HEK293T (cell line): ENCODE results near the gene GREM1.

Experiments used
- BHLHE40 ChIP-seq: fragments of 450-650 bp; IDR thresholded peaks from 2 replicates; pipeline ENCODE4 v1.6.1; 2016; ENCODE audit warnings: mild to moderate bottlenecking, moderate library complexity, borderline replicate concordance
- ELF4 ChIP-seq: fragments of 450-650 bp; IDR thresholded peaks from 2 replicates; pipeline ENCODE4 v1.6.1; 2017; ENCODE audit warnings: antibody characterized with exemption
- FOXA1 ChIP-seq: fragments of 450-650 bp; IDR thresholded peaks from 2 replicates; pipeline ENCODE4 v1.6.1; 2016; ENCODE audit warnings: mild to moderate bottlenecking
- FOXK2 ChIP-seq: fragments of 450-650 bp; IDR thresholded peaks from 2 replicates; pipeline ENCODE4 v1.6.1; 2016; ENCODE audit warnings: mild to moderate bottlenecking
- FOXM1 ChIP-seq: fragments of 450-650 bp; IDR thresholded peaks from 2 replicates; pipeline ENCODE4 v1.6.1; 2017; ENCODE audit warnings: mild to moderate bottlenecking, borderline replicate concordance
- SP1 ChIP-seq: fragments of 450-650 bp; IDR thresholded peaks from 2 replicates; pipeline ENCODE4 v1.6.1; 2017
- SUZ12 ChIP-seq: fragments of 450-650 bp; IDR thresholded peaks from 2 replicates; pipeline ENCODE4 v1.6.1; 2016; ENCODE audit warnings: mild to moderate bottlenecking
- TARDBP ChIP-seq: fragments of 450-650 bp; IDR thresholded peaks from 2 replicates; pipeline ENCODE4 v1.6.1; 2016

DNA sequence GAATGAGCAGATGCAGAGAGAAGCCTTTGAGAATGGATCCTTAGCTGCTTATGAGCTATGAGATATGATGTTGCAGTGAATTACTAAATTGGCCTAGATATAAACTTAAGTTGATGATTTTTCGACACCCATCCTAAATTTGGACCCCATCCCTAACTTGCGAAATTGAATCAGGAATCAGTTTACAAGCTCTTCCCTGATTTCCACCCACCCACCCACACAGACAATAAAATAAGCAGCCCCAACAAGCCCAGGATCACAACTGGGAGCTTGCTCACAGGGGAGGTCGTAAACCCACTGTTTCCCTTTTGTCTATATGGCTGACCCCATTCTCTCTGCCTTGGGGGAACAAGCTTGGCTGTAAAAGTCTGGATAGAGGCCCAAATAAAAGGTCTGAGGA lies 57.3 kb downstream of the GREM1 start:
- no peak for TF ChIP-seq TARDBP
- no peak for TF ChIP-seq FOXK2
- TF ChIP-seq FOXA1: no peak
- no peak for TF ChIP-seq SUZ12
- TF ChIP-seq ELF4: no peak
- no peak for TF ChIP-seq BHLHE40
- TF ChIP-seq FOXM1: no peak
- no peak for TF ChIP-seq SP1
